Measurements from ENCODE around the gene CEP104.

Gene CEP104

DNA sequence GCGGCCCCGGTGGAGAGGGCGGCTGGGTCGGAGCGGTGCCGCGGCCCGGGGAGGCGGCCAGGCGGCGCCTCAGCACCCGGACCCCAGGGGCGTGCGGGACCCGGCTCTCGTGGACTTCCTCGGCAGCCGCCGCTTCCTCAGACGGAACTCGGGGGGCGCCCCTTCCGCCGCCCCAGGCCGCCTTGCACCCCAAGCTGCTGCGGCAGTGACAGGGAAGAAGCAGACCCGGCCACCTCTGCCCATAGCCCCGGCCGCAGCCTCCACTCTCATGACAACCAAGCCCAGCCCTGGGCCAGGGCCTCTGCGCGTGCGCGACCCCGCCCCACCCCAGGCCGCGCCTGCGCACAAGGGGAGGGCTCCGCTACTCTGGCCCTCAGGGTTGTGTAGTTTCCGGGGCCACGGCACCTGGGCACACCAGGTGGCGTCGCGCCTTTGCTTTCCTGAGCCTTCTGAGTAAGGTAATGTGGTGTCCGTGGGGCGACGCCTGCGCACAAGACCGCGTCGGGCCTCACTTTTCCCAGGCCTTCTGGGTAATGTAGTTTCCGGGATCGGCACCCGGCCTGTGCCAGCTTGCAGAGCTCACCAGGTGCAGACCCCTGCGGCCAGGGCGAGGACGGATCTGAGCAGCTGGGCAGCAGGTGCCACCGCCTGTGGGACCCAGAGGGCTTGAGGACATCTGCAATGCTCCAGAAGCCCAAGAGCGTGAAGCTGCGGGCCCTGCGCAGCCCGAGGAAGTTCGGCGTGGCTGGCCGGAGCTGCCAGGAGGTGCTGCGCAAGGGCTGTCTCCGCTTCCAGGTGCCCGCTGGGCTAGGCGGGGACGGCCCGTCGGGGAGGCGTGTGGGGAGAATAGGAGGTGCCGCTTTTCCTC, at the start of gene CEP104, which contains the start of gene DFFB:
Gene CEP104 (minus strand): TSS at position 289 of the 868 bp plus-strand sequence. CDS start 4,804 bp downstream, outside the sequence.
Gene DFFB (plus strand): TSS at position 554 of the 868 bp plus-strand sequence. CDS start 128 bp downstream, at position 682.
- Mint-ChIP-seq H3K27ac (peak within 1 kb of the TSS; percentile 47 to 83 (median 78)), H3K9me3 (no peaks in the 10 kb centered on the region), H3K36me3 (ENCODE audit: low read depth) (peaks cover 8% of the 10 kb centered on the region), H3K4me1 (peaks cover 11% of the 10 kb centered on the region), H3K27me3 (ENCODE audit: low read depth) (no peaks in the 10 kb centered on the region), H3K4me3 (peak within 1 kb of the TSS; percentile 96 to 99 (median 97))
- TF ChIP-seq, protein P1, sequence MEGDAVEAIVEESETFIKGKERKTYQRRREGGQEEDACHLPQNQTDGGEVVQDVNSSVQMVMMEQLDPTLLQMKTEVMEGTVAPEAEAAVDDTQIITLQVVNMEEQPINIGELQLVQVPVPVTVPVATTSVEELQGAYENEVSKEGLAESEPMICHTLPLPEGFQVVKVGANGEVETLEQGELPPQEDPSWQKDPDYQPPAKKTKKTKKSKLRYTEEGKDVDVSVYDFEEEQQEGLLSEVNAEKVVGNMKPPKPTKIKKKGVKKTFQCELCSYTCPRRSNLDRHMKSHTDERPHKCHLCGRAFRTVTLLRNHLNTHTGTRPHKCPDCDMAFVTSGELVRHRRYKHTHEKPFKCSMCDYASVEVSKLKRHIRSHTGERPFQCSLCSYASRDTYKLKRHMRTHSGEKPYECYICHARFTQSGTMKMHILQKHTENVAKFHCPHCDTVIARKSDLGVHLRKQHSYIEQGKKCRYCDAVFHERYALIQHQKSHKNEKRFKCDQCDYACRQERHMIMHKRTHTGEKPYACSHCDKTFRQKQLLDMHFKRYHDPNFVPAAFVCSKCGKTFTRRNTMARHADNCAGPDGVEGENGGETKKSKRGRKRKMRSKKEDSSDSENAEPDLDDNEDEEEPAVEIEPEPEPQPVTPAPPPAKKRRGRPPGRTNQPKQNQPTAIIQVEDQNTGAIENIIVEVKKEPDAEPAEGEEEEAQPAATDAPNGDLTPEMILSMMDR (IDR thresholded peaks at IDR 0.05; ENCODE audit: unreplicated experiment in 3 of 3), result peak in 1 of 3 experiments; percentile 40

DNA sequence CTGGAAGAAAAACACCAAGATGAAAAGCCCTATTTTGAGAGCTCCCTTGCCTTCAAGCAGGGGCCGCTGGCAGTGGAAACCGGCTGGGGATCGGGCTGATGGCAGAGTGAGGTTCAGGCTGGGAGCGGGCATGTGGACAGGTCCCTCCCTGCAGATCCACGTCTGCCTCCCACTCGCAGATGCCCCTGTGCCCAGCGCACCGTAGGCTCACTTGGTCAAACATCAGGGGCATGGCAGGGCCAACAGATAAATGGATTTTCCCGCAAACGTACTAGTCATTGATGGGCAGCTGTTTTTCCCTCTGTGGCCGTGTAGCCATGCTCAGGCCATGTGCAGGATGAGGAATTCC, 49.6 kb upstream of the CEP104 start:
- Mint-ChIP-seq H3K27ac (no peak overlapping the region), H3K4me1 (peaks cover 37% of the 10 kb centered on the region), H3K36me3 (ENCODE audit: low read depth) (no peaks in the 10 kb centered on the region), H3K27me3 (ENCODE audit: low read depth) (peaks cover 28% of the 10 kb centered on the region), H3K9me3 (no peaks in the 10 kb centered on the region), H3K4me3 (no peak overlapping the region)
- TF ChIP-seq, protein P1 (IDR thresholded peaks at IDR 0.05; ENCODE audit: unreplicated experiment in 3 of 3), result no peak

DNA sequence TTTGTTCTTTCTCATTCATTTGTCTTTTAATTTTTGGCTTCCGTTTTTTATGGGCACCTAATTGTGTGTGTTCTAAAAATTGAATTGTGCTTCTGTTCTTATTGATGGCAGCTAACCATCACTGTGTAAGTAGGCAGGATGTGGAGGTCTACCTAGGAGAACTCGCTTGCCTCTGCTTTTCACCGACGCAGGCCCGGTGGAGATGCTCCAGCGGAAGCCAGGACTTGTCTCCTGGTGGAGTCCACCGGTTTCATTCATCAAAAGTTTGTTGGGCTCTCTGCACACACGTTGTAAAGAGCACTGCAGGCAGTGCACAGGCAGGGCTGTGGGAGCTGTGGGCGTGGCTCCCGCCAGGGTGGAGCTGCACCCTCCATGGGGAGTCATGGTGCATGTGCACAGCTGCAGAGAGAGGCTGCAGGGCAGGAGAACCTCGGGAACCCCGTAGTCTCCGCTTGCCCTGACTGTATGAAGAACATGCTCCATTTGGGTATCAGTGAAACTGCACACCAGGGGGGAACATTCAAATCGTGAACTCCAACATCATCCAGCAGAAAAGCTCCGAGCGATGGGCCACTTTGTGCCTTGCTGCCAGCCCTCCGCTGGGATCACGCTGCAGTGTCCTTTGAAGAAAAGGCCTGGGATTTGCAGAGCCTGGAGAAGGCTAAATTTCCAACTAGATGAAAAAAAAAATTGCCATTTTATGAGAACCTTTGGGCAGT, 49.1 kb upstream of the CEP104 start:
- Mint-ChIP-seq H3K27me3 (ENCODE audit: low read depth) (peaks cover 24% of the 10 kb centered on the region), H3K27ac (no peak overlapping the region), H3K4me3 (peak overlapping the region in 1 of 3 experiments; percentile 44), H3K4me1 (peaks cover 37% of the 10 kb centered on the region), H3K9me3 (no peaks in the 10 kb centered on the region), H3K36me3 (ENCODE audit: low read depth) (no peaks in the 10 kb centered on the region)
- TF ChIP-seq, protein P1 (IDR thresholded peaks at IDR 0.05; ENCODE audit: unreplicated experiment in 3 of 3), result no peak

DNA sequence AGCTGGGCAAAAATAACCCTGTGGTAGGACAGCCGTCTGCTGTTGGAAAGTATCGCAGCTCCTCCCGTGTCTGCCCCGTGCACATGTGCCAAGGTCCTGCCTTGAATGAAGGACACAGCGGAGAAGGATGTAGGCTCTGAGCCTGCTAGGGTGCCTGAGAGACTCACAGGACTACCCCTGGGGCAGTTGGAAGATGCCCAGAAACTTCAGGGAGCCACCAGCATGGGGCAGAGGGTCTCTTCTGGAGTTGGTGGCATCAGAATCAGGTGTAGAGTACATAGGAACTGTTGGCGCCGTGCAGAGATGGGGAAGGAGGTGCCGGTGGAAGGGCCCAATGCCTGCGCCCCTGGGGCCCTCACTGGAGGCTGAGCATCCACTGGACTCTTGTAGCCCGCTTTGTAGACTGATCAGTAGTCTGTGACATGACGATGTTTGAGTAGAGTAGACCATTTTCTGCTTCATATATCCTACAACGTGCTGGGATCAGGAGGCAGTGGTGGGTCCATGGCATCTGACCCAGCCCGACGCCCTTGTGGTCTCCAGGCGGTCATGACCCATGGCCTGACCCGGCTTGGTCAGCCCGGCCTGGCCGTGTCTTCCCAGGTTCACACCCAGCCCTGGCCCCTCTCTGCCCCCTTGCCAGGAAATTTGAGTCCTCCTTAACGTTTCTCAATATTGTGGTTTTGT, 48.4 kb upstream of the CEP104 start:
- H3K27me3 Mint-ChIP-seq (ENCODE audit: low read depth), result peaks cover 17% of the 10 kb centered on the region
- peaks cover 37% of the 10 kb centered on the region for H3K4me1 Mint-ChIP-seq
- H3K27ac Mint-ChIP-seq, result no peak overlapping the region
- no peaks in the 10 kb centered on the region for H3K9me3 Mint-ChIP-seq
- TF ChIP-seq, protein P1 (IDR thresholded peaks at IDR 0.05; ENCODE audit: unreplicated experiment in 3 of 3), result no peak
- H3K36me3 Mint-ChIP-seq (ENCODE audit: low read depth), result no peaks in the 10 kb centered on the region
- H3K4me3 Mint-ChIP-seq, result peak overlapping the region in 1 of 3 experiments; percentile 44

DNA sequence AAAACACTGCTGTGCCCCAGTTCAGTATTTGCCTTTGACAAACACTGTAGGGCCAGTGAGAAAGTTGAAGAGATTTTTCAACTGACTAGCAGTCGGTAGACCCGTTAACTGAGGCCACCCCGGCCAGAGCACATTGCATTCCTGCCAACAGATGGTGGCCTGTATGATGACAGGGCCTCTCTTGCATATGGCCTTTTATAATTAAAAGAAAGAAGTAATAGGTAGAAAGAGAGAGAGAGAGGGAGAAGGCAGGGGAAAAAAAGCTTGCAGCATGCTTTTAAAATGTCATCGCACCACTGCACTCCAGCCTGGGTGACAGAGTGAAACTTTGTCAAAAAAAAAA, 47.8 kb upstream of the CEP104 start:
- no peak overlapping the region for H3K4me3 Mint-ChIP-seq
- TF ChIP-seq, protein P1 (IDR thresholded peaks at IDR 0.05; ENCODE audit: unreplicated experiment in 3 of 3), result no peak
- peaks cover 14% of the 10 kb centered on the region for H3K27me3 Mint-ChIP-seq (ENCODE audit: low read depth)
- peaks cover 35% of the 10 kb centered on the region for H3K4me1 Mint-ChIP-seq
- peak overlapping the region in 1 of 3 experiments; percentile 52 for H3K27ac Mint-ChIP-seq
- no peaks in the 10 kb centered on the region for H3K9me3 Mint-ChIP-seq
- no peaks in the 10 kb centered on the region for H3K36me3 Mint-ChIP-seq (ENCODE audit: low read depth)

Data from nephron (organoid).